ENCODE results near the gene ATP1A1. TPM values are rescaled to one million over a fixed set of nuclear protein-coding genes. Genes with fewer than 3 reads are reported as not detected.

ATP1A1 gene
- total RNA-seq, 4 donors from 2014 or later = 241 to 757 (median 415) TPM

- no peak for DNase-seq (ENCODE audit: low spot score in 2 of 2)
- TF ChIP-seq CTCF (IDR thresholded peaks at IDR 0.05) = no peak
- TF ChIP-seq POLR2A (IDR thresholded peaks at IDR 0.05) = no peak
- 49 to 58% methylated on average over 3 of the region's 3 CpGs for WGBS, 2 donors
- intact Hi-C loops (cut with DNase I; ENCODE audit: low total_unique reads) = no loop called here
- H3K4me3 ChIP-seq (ENCODE audit: low read depth, poor library complexity, severe bottlenecking) = no peak overlapping the region
These were observed 40.6 kb upstream of the ATP1A1 start for GRCh38 chr1:116332451-116332850.

- intact Hi-C loops (cut with DNase I; ENCODE audit: low total_unique reads) = no loop called here
- WGBS, 2 donors = 87 to 90% methylated on average over 5 of the region's 5 CpGs
- DNase-seq (ENCODE audit: low spot score in 2 of 2) = no peak
- no peak for TF ChIP-seq CTCF (IDR thresholded peaks at IDR 0.05)
- no peak for TF ChIP-seq POLR2A (IDR thresholded peaks at IDR 0.05)
- no peak overlapping the region for H3K4me3 ChIP-seq (ENCODE audit: low read depth, poor library complexity, severe bottlenecking)
These were observed 39.7 kb upstream of the ATP1A1 start for GRCh38 chr1:116333171-116334014.

GRCh38 chr1:116334015-116334547 is 39.0 kb upstream of the ATP1A1 start:
- WGBS, 2 donors = 47 to 72% methylated on average over 2 of the region's 2 CpGs

GRCh38 chr1:116334868-116335635 is 38.0 kb upstream of the ATP1A1 start:
- H3K4me3 ChIP-seq (ENCODE audit: low read depth, poor library complexity, severe bottlenecking) = no peak overlapping the region
- no peak for DNase-seq (ENCODE audit: low spot score in 2 of 2)
- TF ChIP-seq CTCF (IDR thresholded peaks at IDR 0.05) (no peak), POLR2A (IDR thresholded peaks at IDR 0.05) (no peak)
- intact Hi-C loops (cut with DNase I; ENCODE audit: low total_unique reads) = no loop called here
- WGBS, 2 donors = 78 to 81% methylated on average over 9 of the region's 9 CpGs

More at GRCh38 chr1:116334015-116334547, 39.0 kb upstream of the ATP1A1 start:
- TF ChIP-seq CTCF (IDR thresholded peaks at IDR 0.05) = no peak
- no peak for TF ChIP-seq POLR2A (IDR thresholded peaks at IDR 0.05)
- H3K4me3 ChIP-seq (ENCODE audit: low read depth, poor library complexity, severe bottlenecking) = no peak overlapping the region
- intact Hi-C loops (cut with DNase I; ENCODE audit: low total_unique reads) = no loop called here
- no peak for DNase-seq (ENCODE audit: low spot score in 2 of 2)

- intact Hi-C loops (cut with DNase I; ENCODE audit: low total_unique reads) = no loop called here
These were observed 37.0 kb upstream of the ATP1A1 start for GRCh38 chr1:116335850-116336624.

More at GRCh38 chr1:116335850-116336624, 37.0 kb upstream of the ATP1A1 start:
- WGBS, 2 donors = 88 to 89% methylated on average over 11 of the region's 11 CpGs
- no peak overlapping the region for H3K4me3 ChIP-seq (ENCODE audit: low read depth, poor library complexity, severe bottlenecking)
- DNase-seq (ENCODE audit: low spot score in 2 of 2) = no peak
- no peak for TF ChIP-seq POLR2A (IDR thresholded peaks at IDR 0.05)
- no peak for TF ChIP-seq CTCF (IDR thresholded peaks at IDR 0.05)

Data from lower leg skin (tissue), 4 donors.